GM19467 (cell line): ENCODE results near the gene CLEC4A.
"Not testable (repeated sequence)": the region's sequence is repeated elsewhere in the genome, so short reads cannot be mapped to it uniquely, and the experiment has no call there.

ENCODE experiments used
- ATAC-seq: cut with Tn5 transposase; IDR thresholded peaks from one replicate; pipeline ENCODE4 v1.9.1; 2021; ENCODE audit warnings: mild to moderate bottlenecking, moderate library complexity; ENCODE audit not compliant: unreplicated experiment

The CLEC4A gene

GRCh38 chr12:8123124-8123912, at the start of gene CLEC4A:
Gene CLEC4A, plus strand, starts transcription at chr12:8123617. Its CDS starts 262 bp downstream, at chr12:8123879.
- no peak for ATAC-seq

- ATAC-seq: no peak
These were observed 47.5 kb upstream of the CLEC4A start for GRCh38 chr12:8075935-8076334.

DNA sequence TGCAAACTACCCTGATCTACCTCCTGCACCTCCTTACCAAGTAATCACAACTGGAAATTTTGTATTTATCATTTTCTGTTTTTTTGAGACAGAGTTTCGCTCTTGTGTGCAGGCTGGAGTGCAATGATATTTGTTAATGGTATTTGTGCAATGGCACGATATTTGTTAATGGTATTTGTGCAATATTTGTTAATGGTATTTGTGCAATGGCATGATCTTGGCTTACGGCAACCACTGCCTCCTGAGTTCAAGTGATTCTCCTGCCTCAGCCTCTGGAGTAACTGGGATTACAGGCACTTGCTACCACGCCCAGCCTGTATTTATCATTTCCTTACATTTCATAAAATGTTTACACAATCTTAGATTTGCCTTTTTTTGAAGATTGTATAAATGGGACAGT, 47.1 kb upstream of the CLEC4A start:
- ATAC-seq: no peak

DNA sequence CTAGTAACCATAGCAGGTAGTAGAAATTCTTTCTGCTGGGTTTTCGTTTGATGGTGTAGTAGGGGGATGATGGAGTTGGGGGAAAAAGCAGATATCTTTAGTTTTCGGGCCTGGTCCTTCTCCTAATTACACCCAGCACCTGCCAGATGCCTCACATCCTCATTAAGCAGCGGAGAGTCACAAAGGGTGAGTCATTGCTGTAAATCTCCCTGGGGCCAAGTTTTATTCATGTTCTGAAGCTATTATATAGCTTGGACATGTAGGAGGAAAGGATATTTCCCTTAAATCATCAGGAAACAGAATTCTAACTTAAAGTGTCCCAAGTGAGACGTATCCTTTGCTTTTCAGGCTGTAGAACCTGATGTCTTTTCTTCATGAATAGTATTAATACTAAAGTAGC, 46.2 kb upstream of the CLEC4A start:
- ATAC-seq: no peak

- ATAC-seq: no peak
These were observed 45.0 kb upstream of the CLEC4A start for GRCh38 chr12:8078398-8078797.

DNA sequence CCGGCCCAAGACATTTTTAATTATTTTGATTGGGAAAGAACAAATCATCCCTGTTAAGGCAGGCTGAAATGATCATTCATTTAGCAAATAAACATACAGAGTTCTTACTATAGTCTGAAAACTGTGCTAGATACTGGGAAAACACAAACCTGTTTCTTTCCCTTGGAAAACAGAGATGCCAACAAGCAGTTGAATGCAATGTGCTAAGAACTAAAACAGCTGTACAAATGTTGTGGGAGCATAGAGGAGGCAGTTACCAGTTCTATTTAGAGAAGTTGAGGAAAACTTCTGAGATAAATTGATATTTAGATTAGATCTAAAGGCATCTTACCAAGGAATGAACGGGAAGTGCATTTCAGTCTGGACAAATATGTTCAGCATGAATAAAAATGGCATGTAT, 44.5 kb upstream of the CLEC4A start:
- ATAC-seq: no peak

- ATAC-seq: no peak
These were observed 43.3 kb upstream of the CLEC4A start for GRCh38 chr12:8080120-8080519.

DNA sequence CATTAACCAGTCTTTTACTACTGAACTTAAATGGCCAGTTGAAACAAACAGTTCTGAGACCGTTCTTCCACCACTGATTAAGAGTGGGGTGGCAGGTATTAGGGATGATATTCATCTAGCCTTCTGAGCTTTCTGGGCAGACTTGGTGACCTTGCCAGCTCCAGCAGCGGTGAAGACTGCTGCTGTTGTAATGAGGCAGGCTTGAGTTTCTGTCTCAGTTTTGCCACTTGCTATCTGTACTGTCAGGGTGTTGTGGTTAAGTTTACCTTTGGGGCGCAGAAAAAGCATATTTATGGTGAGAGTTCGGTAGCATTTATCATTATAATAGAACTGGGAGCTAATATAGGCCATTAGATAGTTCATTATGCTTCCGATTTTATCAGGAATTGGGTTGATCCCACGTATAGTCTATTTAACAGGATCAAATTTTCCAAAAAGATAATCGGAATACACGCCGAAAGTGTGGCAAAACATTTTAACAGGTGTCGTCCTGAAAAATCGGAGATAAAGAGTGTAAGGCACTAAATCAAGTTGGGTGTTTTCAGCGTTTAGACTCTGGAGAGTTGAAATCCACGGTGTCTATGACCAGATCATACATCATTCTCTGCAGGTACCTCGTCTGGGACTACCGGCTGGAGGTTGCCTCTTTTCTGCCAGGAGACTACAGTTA, 42.0 kb upstream of the CLEC4A start:
- ATAC-seq: no peak

GRCh38 chr12:8082808-8083100, 40.7 kb upstream of the CLEC4A start:
- no peak for ATAC-seq

DNA sequence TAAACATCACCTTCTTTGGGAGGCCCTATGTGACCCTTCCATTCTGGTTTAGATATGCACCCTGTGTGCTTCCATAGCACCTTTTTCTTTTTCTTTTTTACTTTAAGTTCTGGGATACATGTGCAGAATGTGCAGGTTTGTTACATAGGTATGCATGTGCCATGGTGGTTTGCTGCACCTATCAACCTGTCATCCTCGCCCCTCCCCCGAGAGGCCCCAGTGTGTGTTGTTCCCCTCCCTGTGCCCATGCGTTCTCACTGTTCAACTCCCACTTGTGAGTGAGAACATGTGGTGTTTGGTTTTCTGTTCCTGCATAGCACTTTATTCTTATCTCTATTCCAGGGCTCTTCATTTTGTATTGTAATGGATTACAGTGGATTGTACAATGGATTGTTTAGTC, 39.1 kb upstream of the CLEC4A start:
- not testable (repeated sequence) for ATAC-seq

GRCh38 chr12:8087666-8088065, 35.8 kb upstream of the CLEC4A start:
- ATAC-seq: no peak

DNA sequence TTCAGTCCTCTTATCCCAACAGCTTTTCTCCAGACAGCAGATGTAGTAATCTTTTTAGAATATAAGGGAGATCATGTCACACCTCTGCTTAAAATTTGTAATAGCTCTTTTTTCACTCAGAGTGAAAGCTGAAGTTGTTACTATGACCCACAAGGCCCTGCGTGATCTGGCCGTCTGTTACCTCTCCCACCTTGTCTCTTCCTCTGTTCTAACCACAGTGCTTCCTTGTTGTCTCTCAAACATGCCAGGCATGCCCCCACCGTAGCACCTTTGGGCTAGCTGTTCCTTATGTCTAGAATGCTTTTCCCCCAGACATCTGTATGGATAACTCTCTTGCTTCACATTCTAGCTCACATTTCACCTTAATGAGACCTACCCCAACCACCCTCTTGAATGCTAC, 34.8 kb upstream of the CLEC4A start:
- ATAC-seq: peak; percentile 68

DNA sequence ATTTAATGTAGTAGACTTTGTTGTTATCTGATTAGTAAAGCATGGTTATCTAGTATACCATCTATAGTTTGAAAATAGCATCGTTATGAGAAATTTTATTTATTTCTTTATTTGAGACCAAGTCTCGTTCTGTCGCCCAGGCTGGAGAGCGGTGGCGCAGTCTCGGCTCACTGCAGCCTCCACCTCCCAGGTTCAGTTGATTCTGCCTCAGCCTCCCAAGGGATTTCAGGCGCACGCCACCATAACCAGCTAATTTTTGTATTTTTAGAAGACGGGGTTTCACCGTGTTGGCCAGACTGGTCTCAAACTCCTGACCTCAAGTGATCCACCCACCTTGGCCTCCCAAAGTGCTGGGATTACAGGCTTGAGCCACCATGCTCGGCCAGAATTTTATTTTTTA, 34.1 kb upstream of the CLEC4A start:
- not testable (repeated sequence) for ATAC-seq

- ATAC-seq: no peak
These were observed 33.7 kb upstream of the CLEC4A start for GRCh38 chr12:8089716-8090115.

GRCh38 chr12:8093291-8093690, 30.1 kb upstream of the CLEC4A start:
- no peak for ATAC-seq

DNA sequence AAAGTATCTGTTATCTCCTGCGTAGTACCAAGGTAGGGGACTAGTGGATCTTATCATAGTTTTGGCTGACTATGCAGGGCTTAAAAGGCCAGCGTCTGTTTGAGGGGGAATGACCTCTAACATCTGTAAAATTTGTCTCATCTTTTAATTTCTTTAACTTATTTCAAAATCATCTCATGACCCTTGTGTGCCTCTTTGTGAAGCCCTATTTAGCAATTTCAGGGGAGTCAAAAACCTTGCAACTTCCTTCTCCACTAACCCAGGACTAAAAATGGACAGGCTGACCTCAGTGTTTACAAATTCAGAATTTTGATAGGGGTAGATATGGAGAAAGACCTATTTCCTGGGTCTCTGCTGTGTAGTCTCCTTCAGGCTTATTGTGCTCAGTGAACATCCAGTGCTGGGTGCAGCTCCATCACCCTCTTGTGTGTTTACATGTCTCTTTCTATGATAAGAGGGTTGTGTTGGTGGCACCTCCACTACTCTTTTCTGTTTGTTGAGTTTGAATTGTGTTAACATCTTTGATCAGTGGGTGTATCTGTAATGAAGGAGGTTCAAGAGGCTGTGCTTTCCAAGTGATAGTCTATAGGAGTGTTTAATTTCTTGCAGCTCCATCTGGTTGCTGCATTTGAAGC, 27.0 kb upstream of the CLEC4A start:
- no peak for ATAC-seq

GRCh38 chr12:8099235-8099634, 24.2 kb upstream of the CLEC4A start:
- no peak for ATAC-seq

DNA sequence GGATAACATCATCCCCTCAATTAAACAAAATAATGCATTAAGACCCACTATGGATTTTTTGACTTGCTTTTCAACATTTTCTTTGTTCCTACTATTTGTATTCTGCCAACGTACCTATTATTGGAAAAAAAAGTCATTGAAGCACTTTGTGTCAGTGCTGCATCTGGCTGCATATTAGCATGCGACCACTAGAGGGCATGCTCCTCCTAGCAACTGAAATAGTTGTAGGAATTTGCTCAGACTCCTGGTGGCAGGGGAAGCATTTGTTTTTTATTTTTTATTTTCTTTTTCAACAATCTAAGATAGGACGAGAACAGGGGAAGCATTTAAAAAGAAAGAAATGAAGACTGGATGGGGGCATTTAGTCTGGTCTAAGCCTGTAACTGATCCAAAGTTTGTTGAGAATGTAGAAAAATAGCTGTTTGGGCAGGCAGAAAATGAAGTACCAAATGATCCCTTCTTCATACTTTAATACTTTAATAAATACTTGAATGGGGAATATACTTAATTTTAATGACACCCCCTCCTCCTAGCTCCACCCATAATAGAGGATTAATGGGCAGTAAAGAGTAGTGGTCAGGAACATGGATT, 14.5 kb upstream of the CLEC4A start:
- ATAC-seq: no peak

DNA sequence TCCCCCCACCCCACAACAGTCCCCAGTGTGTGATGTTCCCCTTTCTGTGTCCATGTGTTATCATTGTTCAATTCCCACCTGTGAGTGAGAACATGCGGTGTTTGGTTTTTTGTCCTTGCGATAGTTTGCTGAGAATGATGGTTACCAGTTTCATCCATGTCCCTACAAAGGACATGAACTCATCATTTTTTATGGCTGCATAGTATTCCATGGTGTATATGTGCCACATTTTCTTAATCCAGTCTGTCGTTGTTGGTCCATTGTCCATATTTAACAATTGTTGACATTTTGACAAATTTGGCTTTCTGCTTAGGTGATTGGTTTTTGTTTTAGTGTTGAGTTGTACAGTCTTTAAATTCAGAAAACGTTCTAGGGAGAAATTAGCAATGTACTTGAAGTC, 10.3 kb upstream of the CLEC4A start:
- not testable (repeated sequence) for ATAC-seq

GRCh38 chr12:8120072-8120713, 3.2 kb upstream of the CLEC4A start:
- no peak for ATAC-seq

GRCh38 chr12:8127138-8127537, 3.7 kb downstream of the CLEC4A start:
- no peak for ATAC-seq
